ENCODE data around the gene LDLRAD4.

DNA sequence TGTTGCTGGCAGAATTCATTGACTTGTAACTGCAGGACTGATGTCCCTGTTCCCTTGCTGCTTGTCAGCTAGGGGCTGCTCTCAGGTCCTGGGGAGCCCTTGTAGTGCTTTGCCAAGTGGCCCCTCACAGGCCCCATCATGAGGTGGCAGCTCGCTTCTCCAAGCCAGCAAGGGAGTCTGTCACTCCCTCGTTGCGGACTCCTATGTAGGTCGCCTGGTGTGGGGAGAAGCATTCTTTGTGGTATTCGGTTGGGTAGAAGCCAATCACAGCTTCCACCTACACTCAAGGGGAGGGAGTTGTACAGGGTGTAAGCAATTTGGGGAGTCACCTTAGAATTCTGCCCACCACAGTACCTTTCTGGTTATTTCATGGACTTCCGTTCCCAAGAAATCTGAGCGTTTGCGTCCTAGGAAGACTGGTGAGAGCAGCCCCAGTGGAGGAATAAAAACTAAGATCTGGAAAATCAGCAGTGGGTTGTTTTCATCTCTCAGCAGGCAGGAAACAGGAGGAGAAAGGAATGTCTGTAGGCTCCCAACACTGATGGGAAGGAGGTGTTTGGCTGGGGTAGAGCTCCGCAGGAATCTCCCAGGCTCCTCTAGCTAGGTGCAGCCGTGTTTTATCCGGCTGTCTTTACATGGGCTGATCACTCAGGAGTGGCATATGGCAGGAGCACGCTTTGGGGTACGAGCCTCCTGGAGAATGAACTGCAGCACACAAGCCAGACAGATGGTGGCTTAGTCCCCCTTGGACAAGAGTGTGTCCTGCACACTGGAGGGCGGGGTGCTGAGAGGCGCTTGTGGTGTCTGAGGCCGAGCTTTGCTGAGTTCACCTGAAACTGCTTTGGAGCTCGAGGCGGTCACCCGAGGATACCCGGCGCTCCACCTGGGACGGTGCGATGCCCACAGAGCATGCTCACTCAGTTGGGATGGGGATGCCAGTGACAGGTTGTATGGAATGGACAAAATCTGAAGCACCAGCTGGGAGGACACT, 58.3 kb downstream of the LDLRAD4 start:
- TF ChIP-seq, protein P1, sequence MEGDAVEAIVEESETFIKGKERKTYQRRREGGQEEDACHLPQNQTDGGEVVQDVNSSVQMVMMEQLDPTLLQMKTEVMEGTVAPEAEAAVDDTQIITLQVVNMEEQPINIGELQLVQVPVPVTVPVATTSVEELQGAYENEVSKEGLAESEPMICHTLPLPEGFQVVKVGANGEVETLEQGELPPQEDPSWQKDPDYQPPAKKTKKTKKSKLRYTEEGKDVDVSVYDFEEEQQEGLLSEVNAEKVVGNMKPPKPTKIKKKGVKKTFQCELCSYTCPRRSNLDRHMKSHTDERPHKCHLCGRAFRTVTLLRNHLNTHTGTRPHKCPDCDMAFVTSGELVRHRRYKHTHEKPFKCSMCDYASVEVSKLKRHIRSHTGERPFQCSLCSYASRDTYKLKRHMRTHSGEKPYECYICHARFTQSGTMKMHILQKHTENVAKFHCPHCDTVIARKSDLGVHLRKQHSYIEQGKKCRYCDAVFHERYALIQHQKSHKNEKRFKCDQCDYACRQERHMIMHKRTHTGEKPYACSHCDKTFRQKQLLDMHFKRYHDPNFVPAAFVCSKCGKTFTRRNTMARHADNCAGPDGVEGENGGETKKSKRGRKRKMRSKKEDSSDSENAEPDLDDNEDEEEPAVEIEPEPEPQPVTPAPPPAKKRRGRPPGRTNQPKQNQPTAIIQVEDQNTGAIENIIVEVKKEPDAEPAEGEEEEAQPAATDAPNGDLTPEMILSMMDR (IDR thresholded peaks at IDR 0.05; ENCODE audit: insufficient read depth, low read length): no peak
- TF ChIP-seq, protein P2, sequence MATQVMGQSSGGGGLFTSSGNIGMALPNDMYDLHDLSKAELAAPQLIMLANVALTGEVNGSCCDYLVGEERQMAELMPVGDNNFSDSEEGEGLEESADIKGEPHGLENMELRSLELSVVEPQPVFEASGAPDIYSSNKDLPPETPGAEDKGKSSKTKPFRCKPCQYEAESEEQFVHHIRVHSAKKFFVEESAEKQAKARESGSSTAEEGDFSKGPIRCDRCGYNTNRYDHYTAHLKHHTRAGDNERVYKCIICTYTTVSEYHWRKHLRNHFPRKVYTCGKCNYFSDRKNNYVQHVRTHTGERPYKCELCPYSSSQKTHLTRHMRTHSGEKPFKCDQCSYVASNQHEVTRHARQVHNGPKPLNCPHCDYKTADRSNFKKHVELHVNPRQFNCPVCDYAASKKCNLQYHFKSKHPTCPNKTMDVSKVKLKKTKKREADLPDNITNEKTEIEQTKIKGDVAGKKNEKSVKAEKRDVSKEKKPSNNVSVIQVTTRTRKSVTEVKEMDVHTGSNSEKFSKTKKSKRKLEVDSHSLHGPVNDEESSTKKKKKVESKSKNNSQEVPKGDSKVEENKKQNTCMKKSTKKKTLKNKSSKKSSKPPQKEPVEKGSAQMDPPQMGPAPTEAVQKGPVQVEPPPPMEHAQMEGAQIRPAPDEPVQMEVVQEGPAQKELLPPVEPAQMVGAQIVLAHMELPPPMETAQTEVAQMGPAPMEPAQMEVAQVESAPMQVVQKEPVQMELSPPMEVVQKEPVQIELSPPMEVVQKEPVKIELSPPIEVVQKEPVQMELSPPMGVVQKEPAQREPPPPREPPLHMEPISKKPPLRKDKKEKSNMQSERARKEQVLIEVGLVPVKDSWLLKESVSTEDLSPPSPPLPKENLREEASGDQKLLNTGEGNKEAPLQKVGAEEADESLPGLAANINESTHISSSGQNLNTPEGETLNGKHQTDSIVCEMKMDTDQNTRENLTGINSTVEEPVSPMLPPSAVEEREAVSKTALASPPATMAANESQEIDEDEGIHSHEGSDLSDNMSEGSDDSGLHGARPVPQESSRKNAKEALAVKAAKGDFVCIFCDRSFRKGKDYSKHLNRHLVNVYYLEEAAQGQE (IDR thresholded peaks at IDR 0.05; ENCODE audit: insufficient replicate concordance, low read depth): no peak
- TF ChIP-seq POLR2AphosphoS5 (IDR thresholded peaks at IDR 0.05; ENCODE audit: low read depth) (no peak), GABPA (IDR thresholded peaks at IDR 0.05; ENCODE audit: low read depth) (no peak), SPI1 (IDR thresholded peaks at IDR 0.05; ENCODE audit: borderline replicate concordance, low read depth) (no peak)

Data from HL-60 (cell line).